ENCODE results near the gene CCDC12. TPM values are rescaled to one million over a fixed set of nuclear protein-coding genes. Genes with fewer than 3 reads are reported as not detected.
A peak's percentile ranks its signal among the peaks of the same experiment; 100 is the strongest.

Gene CCDC12
- total RNA-seq, 1 donor from 2014 or later, result 37.4 TPM

- Mint-ChIP-seq H3K27me3 (ENCODE audit: unreplicated experiment) (no peaks in the 10 kb centered on the region), H3K9me3 (ENCODE audit: unreplicated experiment) (no peaks in the 10 kb centered on the region), H3K4me1 (ENCODE audit: unreplicated experiment) (peaks cover 36% of the 10 kb centered on the region), H3K36me3 (ENCODE audit: unreplicated experiment) (peaks cover 6% of the 10 kb centered on the region), H3K27ac (ENCODE audit: unreplicated experiment) (peak overlapping the region; percentile 47), H3K4me3 (ENCODE audit: unreplicated experiment) (no peak overlapping the region)
- DNase-seq (ENCODE audit: extremely low spot score, unreplicated experiment), result no peak
- no peak for TF ChIP-seq CTCF (IDR thresholded peaks at IDR 0.05)
Observed at GRCh38 chr3:46950177-46950576, 26.4 kb downstream of the CCDC12 start.

DNA sequence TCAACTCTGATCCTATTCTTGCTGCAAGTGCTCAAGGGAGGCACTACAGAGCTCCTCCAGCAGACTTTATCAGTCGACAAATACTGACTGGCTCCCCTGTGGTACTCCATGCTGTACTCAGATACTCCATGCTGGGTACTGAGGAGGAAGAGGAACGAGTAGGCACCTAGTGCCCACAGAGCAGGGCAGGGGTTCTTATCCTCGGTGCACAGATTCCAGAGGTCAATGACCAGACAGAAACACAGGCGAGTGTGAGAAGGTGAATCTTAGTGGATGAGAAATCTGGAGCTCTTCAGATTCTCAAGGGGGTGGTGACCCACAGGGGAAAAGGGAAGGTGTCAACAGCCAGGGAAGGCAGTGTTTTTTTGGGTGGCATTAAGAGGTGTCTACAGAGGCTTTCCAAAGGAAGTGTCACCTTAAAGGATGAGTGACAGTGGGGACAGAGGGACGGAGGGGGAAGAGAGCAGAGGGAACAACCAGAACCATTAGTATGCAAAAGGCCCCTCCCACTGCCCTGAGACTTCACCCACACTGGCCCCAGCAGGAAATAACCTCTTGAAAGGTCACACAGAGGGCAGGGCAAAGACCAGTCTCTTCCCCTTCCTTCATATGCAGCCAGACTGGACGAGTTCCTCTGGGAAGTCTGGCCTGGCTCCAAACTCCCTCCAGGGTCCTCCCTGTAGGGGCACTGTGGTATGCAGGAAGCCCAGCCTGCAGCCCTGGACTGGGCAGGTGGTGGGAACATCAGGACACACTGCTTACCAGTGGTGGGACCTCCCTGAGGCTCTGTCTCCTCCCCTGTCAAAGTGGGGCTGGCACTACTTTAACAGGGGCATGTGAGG, 27.5 kb downstream of the CCDC12 start:
- Mint-ChIP-seq H3K9me3 (ENCODE audit: unreplicated experiment) (no peaks in the 10 kb centered on the region), H3K36me3 (ENCODE audit: unreplicated experiment) (peaks cover 6% of the 10 kb centered on the region), H3K27me3 (ENCODE audit: unreplicated experiment) (no peaks in the 10 kb centered on the region), H3K27ac (ENCODE audit: unreplicated experiment) (no peak overlapping the region), H3K4me3 (ENCODE audit: unreplicated experiment) (no peak overlapping the region), H3K4me1 (ENCODE audit: unreplicated experiment) (peaks cover 38% of the 10 kb centered on the region)
- DNase-seq (ENCODE audit: extremely low spot score, unreplicated experiment), result no peak
- TF ChIP-seq CTCF (IDR thresholded peaks at IDR 0.05), result no peak

- no peak for TF ChIP-seq CTCF (IDR thresholded peaks at IDR 0.05)
- DNase-seq (ENCODE audit: extremely low spot score, unreplicated experiment), result no peak
- Mint-ChIP-seq H3K36me3 (ENCODE audit: unreplicated experiment) (peaks cover 6% of the 10 kb centered on the region), H3K4me1 (ENCODE audit: unreplicated experiment) (peaks cover 47% of the 10 kb centered on the region), H3K4me3 (ENCODE audit: unreplicated experiment) (no peak overlapping the region), H3K27me3 (ENCODE audit: unreplicated experiment) (no peaks in the 10 kb centered on the region), H3K9me3 (ENCODE audit: unreplicated experiment) (no peaks in the 10 kb centered on the region), H3K27ac (ENCODE audit: unreplicated experiment) (no peak overlapping the region)
Observed at GRCh38 chr3:46947981-46948791, 28.4 kb downstream of the CCDC12 start.

- no peak overlapping the region for H3K4me3 Mint-ChIP-seq (ENCODE audit: unreplicated experiment)
- no peaks in the 10 kb centered on the region for H3K9me3 Mint-ChIP-seq (ENCODE audit: unreplicated experiment)
- DNase-seq (ENCODE audit: extremely low spot score, unreplicated experiment), result no peak
- H3K4me1 Mint-ChIP-seq (ENCODE audit: unreplicated experiment), result peaks cover 51% of the 10 kb centered on the region
- no peak for TF ChIP-seq CTCF (IDR thresholded peaks at IDR 0.05)
- H3K36me3 Mint-ChIP-seq (ENCODE audit: unreplicated experiment), result peaks cover 6% of the 10 kb centered on the region
- H3K27me3 Mint-ChIP-seq (ENCODE audit: unreplicated experiment), result no peaks in the 10 kb centered on the region
- H3K27ac Mint-ChIP-seq (ENCODE audit: unreplicated experiment), result no peak overlapping the region
Observed at GRCh38 chr3:46947546-46947901, 29.0 kb downstream of the CCDC12 start.

Data from osteocyte (in vitro differentiated cells).